Measurements from ENCODE around the gene FOXP1. TPM values are rescaled to one million over a fixed set of nuclear protein-coding genes. Genes with fewer than 3 reads are reported as not detected.

Gene FOXP1
- polyA plus RNA-seq, 1 donor (not counting 4 experiments of a cell fraction or from before 2014, with no cell fraction given) = 14.6 TPM

DNA sequence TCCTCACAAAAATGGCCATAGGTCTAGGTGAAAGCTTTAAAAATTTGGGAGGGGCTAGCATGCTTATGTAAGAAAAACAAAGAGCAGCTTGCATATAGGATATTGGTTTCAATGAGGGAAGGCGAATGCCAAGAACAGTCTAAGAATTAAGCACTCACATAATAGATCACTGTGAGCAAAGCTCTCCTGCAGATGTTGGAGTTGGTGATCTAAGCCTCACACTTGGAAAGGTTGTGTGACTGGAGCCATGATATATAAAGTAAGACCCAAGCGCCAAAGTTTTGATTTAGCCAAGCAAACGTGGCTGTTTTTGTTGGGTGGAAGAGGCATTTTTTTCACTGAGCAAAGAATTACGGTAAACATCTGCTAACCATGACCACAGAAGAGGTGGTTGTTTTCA lies 237.5 kb downstream of the FOXP1 start:
- Histone ChIP-seq H3K27me3 (ENCODE audit: control insufficient read depth, extremely low read depth, insufficient read depth, low read length) (no peaks in the 10 kb centered on the region), H3K4me2 (ENCODE audit: control insufficient read depth, extremely low read depth, insufficient read depth, low read depth, low read length) (no peak overlapping the region), H3K4me1 (ENCODE audit: control insufficient read depth, extremely low read depth, insufficient read depth, low read length) (peaks cover 4% of the 10 kb centered on the region), H3K9me1 (ENCODE audit: control insufficient read depth, extremely low read depth, insufficient read depth, low read length) (no peaks in the 10 kb centered on the region), H3K36me3 (ENCODE audit: control insufficient read depth in 2 of 2, extremely low read depth in 1 of 2, insufficient read depth in 2 of 2, low read length in 2 of 2) (no peaks in the 10 kb centered on the region), H3K4me3 (ENCODE audit: control insufficient read depth in 2 of 3, extremely low read depth in 1 of 3, insufficient read depth in 2 of 3, low read depth in 1 of 3, low read length in 3 of 3) (no peak overlapping the region), H3K27ac (ENCODE audit: control insufficient read depth, insufficient read depth, low read length) (no peak overlapping the region), H2AFZ (ENCODE audit: control insufficient read depth, low read length) (no peak overlapping the region), H3K79me2 (ENCODE audit: control insufficient read depth, insufficient read depth, low read length) (no peaks in the 10 kb centered on the region), H4K20me1 (ENCODE audit: control insufficient read depth, extremely low read depth, insufficient read depth, low read length) (no peaks in the 10 kb centered on the region), H3K9ac (ENCODE audit: control insufficient read depth, extremely low read depth, insufficient read depth, low read length) (no peak overlapping the region), H3K9me3 (ENCODE audit: control insufficient read depth, low read depth, low read length) (no peaks in the 10 kb centered on the region)
- FAIRE-seq = no peak
- no peak for TF ChIP-seq EZH2 (IDR thresholded peaks at IDR 0.05; ENCODE audit: low read length)
- TF ChIP-seq CTCF (optimal IDR thresholded peaks at IDR 0.05 in 1 of 3, IDR thresholded peaks at IDR 0.05 in 1 of 3, conservative IDR thresholded peaks at IDR 0.05 in 1 of 3; ENCODE audit: extremely low read depth in 1 of 3, insufficient read depth in 2 of 3, low read length in 3 of 3) = no peak
- dilution Hi-C loops (cut with MboI; ENCODE audit: extremely low pct_ligation_motif_present, low sequenced_read_pairs) = no loop called here
- no peak for DNase-seq (ENCODE audit: low read depth, low spot score)

GRCh38 chr3:71345429-71346040 lies 238.0 kb downstream of the FOXP1 start:
- Histone ChIP-seq H3K4me2 (ENCODE audit: control insufficient read depth, extremely low read depth, insufficient read depth, low read depth, low read length) (no peak overlapping the region), H3K4me1 (ENCODE audit: control insufficient read depth, extremely low read depth, insufficient read depth, low read length) (peaks cover 4% of the 10 kb centered on the region), H3K27me3 (ENCODE audit: control insufficient read depth, extremely low read depth, insufficient read depth, low read length) (no peaks in the 10 kb centered on the region), H3K36me3 (ENCODE audit: control insufficient read depth in 2 of 2, extremely low read depth in 1 of 2, insufficient read depth in 2 of 2, low read length in 2 of 2) (no peaks in the 10 kb centered on the region), H3K27ac (ENCODE audit: control insufficient read depth, insufficient read depth, low read length) (no peak overlapping the region), H3K9ac (ENCODE audit: control insufficient read depth, extremely low read depth, insufficient read depth, low read length) (no peak overlapping the region), H3K79me2 (ENCODE audit: control insufficient read depth, insufficient read depth, low read length) (no peaks in the 10 kb centered on the region), H4K20me1 (ENCODE audit: control insufficient read depth, extremely low read depth, insufficient read depth, low read length) (no peaks in the 10 kb centered on the region), H3K4me3 (ENCODE audit: control insufficient read depth in 2 of 3, extremely low read depth in 1 of 3, insufficient read depth in 2 of 3, low read depth in 1 of 3, low read length in 3 of 3) (no peak overlapping the region), H3K9me3 (ENCODE audit: control insufficient read depth, low read depth, low read length) (no peaks in the 10 kb centered on the region), H2AFZ (ENCODE audit: control insufficient read depth, low read length) (no peak overlapping the region), H3K9me1 (ENCODE audit: control insufficient read depth, extremely low read depth, insufficient read depth, low read length) (no peaks in the 10 kb centered on the region)
- dilution Hi-C loops (cut with MboI; ENCODE audit: extremely low pct_ligation_motif_present, low sequenced_read_pairs) = no loop called here
- DNase-seq (ENCODE audit: low read depth, low spot score) = no peak
- FAIRE-seq = no peak
- TF ChIP-seq CTCF (optimal IDR thresholded peaks at IDR 0.05 in 1 of 3, IDR thresholded peaks at IDR 0.05 in 1 of 3, conservative IDR thresholded peaks at IDR 0.05 in 1 of 3; ENCODE audit: extremely low read depth in 1 of 3, insufficient read depth in 2 of 3, low read length in 3 of 3) (no peak), EZH2 (IDR thresholded peaks at IDR 0.05; ENCODE audit: low read length) (no peak)

Measured in keratinocyte (primary cell).